Bronchial epithelial cell (primary cell): ENCODE measurements around the gene ADAMTS9. TPM values are rescaled to one million over a fixed set of nuclear protein-coding genes. Genes with fewer than 3 reads are reported as not detected.

Source experiments
- DNase-seq: peaks from one replicate; pipeline ENCODE4 v3.0.0-alpha.2; 2010; ENCODE audit warnings: low read depth
- FAIRE-seq: peaks from 2 replicates; lab custom pipeline; 2011; peaks lifted over from hg19 to GRCh38; lab: Jason Lieb, UNC
- H3K27me3 ChIP-seq: 2 replicates; pipeline ENCODE4 v1.5.1; 2011; ENCODE audit warnings: low read length; ENCODE audit not compliant: control insufficient read depth, insufficient read depth
- H3K36me3 ChIP-seq: 2 replicates; pipeline ENCODE4 v1.5.1; 2011; ENCODE audit warnings: low read length; ENCODE audit not compliant: control insufficient read depth, insufficient read depth
- H3K4me3 ChIP-seq: 2 replicates; pipeline ENCODE4 v1.5.1; 2011; ENCODE audit warnings: mild to moderate bottlenecking, low read depth, low read length, control low read depth
- CTCF ChIP-seq: IDR thresholded peaks from 2 replicates; pipeline ENCODE4 v1.5.1; 2011; ENCODE audit warnings: mild to moderate bottlenecking, moderate library complexity, low read length, control low read depth, inconsistent platforms; ENCODE audit not compliant: insufficient read depth, severe bottlenecking
- total RNA-seq: library from RNA; depleted of rRNA; stranded (reverse); fragments of >200 nt; gene quantifications from 2 replicates; pipeline ENCODE4 v1.2.1, GENCODE V29; 2014

Gene ADAMTS9
- total RNA-seq, 1 donor from 2014 or later: 0.26 TPM

- Histone ChIP-seq H3K4me3 (no peak overlapping the region), H3K36me3 (no peaks in the 10 kb centered on the region), H3K27me3 (no peaks in the 10 kb centered on the region)
- no peak for FAIRE-seq
- no peak for TF ChIP-seq CTCF
- no peak for DNase-seq
Measured at GRCh38 chr3:64676831-64677230, 11.0 kb downstream of the ADAMTS9 start.

GRCh38 chr3:64675687-64676247 lies 12.0 kb downstream of the ADAMTS9 start:
- DNase-seq: no peak
- H3K27me3 ChIP-seq: no peaks in the 10 kb centered on the region
- H3K36me3 ChIP-seq: no peaks in the 10 kb centered on the region
- H3K4me3 ChIP-seq: no peak overlapping the region
- TF ChIP-seq CTCF: no peak
- FAIRE-seq: no peak

DNA sequence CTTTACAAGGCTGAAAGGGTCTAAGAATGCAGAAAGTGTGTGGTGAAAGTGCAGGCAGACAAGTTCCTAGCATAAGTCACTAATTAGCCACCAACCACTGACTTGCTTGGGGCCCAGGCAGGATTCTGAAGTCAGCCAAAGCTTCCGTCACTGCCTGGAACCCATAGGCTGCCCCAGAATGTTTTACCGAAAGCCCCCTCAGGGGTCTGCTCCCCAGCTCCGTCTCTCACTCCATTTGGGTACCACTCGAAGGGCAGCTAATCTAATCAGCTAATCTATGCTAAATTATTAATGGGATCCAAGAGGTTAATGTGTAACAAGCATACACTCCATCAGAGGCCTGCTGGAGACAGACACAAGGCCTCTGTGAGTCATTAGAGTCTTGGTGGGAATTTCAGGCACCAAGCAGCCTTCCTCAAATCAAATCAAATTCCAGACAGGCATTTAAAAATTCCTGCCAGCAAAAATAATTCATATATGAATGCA lies 13.2 kb downstream of the ADAMTS9 start:
- H3K27me3 ChIP-seq: no peaks in the 10 kb centered on the region
- no peak for FAIRE-seq
- no peak overlapping the region for H3K4me3 ChIP-seq
- no peak for TF ChIP-seq CTCF
- DNase-seq: no peak
- no peaks in the 10 kb centered on the region for H3K36me3 ChIP-seq

- no peak for TF ChIP-seq CTCF
- FAIRE-seq (no peak), DNase-seq (no peak)
- H3K4me3 ChIP-seq: no peak overlapping the region
- no peaks in the 10 kb centered on the region for H3K36me3 ChIP-seq
- no peaks in the 10 kb centered on the region for H3K27me3 ChIP-seq
Measured at GRCh38 chr3:64673159-64673715, 14.6 kb downstream of the ADAMTS9 start.

- Histone ChIP-seq H3K36me3 (no peaks in the 10 kb centered on the region), H3K27me3 (no peaks in the 10 kb centered on the region), H3K4me3 (no peak overlapping the region)
- no peak for DNase-seq
- no peak for FAIRE-seq
- no peak for TF ChIP-seq CTCF
Measured at GRCh38 chr3:64668582-64669510, 19.0 kb downstream of the ADAMTS9 start.
